Parathyroid adenoma (tissue), 2 donors: ENCODE results near the gene KPNA1.

ENCODE experiments used
- H2AFZ ChIP-seq: fragments of 300-600 bp; sonication (generic); one replicate; pipeline ENCODE4 v1.7.0; 2017; ENCODE audit warnings: antibody characterized with exemption, mild to moderate bottlenecking
- H3K27ac ChIP-seq: fragments of 300-600 bp; sonication (generic); one replicate; pipeline ENCODE4 v1.7.0; 2017
- H3K27me3 ChIP-seq: fragments of 300-600 bp; sonication (generic); one replicate; pipeline ENCODE4 v1.7.0; 2017; ENCODE audit warnings: low read length; ENCODE audit not compliant: control insufficient read depth, insufficient read depth
- H3K36me3 ChIP-seq: fragments of 300-600 bp; sonication (generic); one replicate; pipeline ENCODE4 v1.7.0; 2017; ENCODE audit warnings: low read length; ENCODE audit not compliant: control insufficient read depth, insufficient read depth
- H3K4me1 ChIP-seq: fragments of 300-600 bp; sonication (generic); one replicate; pipeline ENCODE4 v1.7.0; 2017; ENCODE audit warnings: control low read depth
- H3K4me2 ChIP-seq: fragments of 300-600 bp; sonication (generic); one replicate; pipeline ENCODE4 v1.7.0; 2017; ENCODE audit warnings: low read length
- H3K4me3 ChIP-seq: fragments of 300-600 bp; sonication (generic); one replicate; pipeline ENCODE4 v1.7.0; 2017; ENCODE audit warnings: low read depth, low read length
- H3K79me2 ChIP-seq: fragments of 300-600 bp; sonication (generic); one replicate; pipeline ENCODE4 v1.7.0; 2017; ENCODE audit warnings: control low read depth
- H3K9ac ChIP-seq: fragments of 300-600 bp; sonication (generic); one replicate; pipeline ENCODE4 v1.7.0; 2017; ENCODE audit warnings: mild to moderate bottlenecking
- H3K9me3 ChIP-seq: fragments of 300-600 bp; sonication (generic); one replicate; pipeline ENCODE4 v1.7.0; 2017; ENCODE audit warnings: low read length; ENCODE audit not compliant: control insufficient read depth
- TF ChIP-seq, protein P1 (sequence below): fragments of 300-600 bp; sonication (generic); IDR thresholded peaks from one replicate; pipeline ENCODE4 v1.7.0; 2017; ENCODE audit warnings: antibody characterized with exemption, mild to moderate bottlenecking
- donor health status: primary hyperparathyroidism.

The KPNA1 gene

DNA sequence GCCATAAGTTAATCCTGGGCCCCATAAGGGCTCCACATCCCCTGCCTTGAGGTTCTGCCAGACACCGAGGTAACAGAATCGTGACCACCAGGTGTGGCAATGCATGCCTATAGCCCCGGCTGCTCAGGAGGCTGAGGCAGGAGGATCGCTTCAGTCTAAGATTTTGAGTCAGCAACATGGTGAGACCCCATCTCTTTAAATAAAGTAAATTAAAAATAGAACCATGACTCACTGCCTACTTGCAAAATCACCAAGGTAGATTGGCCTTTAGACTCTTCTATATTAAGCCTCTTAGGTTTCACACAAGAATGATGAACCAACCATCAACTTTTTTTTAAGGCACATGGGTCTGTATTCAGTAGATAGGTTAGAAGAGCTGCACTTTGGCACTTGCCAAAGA is 108.5 kb downstream of the KPNA1 start:
- no peak overlapping the region for H2AFZ ChIP-seq
- H3K36me3 ChIP-seq: no peaks in the 10 kb centered on the region
- H3K9me3 ChIP-seq: no peaks in the 10 kb centered on the region
- H3K27me3 ChIP-seq: no peaks in the 10 kb centered on the region
- H3K9ac ChIP-seq: no peak overlapping the region
- TF ChIP-seq, protein P1, sequence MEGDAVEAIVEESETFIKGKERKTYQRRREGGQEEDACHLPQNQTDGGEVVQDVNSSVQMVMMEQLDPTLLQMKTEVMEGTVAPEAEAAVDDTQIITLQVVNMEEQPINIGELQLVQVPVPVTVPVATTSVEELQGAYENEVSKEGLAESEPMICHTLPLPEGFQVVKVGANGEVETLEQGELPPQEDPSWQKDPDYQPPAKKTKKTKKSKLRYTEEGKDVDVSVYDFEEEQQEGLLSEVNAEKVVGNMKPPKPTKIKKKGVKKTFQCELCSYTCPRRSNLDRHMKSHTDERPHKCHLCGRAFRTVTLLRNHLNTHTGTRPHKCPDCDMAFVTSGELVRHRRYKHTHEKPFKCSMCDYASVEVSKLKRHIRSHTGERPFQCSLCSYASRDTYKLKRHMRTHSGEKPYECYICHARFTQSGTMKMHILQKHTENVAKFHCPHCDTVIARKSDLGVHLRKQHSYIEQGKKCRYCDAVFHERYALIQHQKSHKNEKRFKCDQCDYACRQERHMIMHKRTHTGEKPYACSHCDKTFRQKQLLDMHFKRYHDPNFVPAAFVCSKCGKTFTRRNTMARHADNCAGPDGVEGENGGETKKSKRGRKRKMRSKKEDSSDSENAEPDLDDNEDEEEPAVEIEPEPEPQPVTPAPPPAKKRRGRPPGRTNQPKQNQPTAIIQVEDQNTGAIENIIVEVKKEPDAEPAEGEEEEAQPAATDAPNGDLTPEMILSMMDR: no peak
- no peak overlapping the region for H3K4me2 ChIP-seq
- H3K79me2 ChIP-seq: peaks cover 29% of the 10 kb centered on the region
- no peak overlapping the region for H3K4me3 ChIP-seq
- no peaks in the 10 kb centered on the region for H3K4me1 ChIP-seq
- H3K27ac ChIP-seq: no peak overlapping the region

DNA sequence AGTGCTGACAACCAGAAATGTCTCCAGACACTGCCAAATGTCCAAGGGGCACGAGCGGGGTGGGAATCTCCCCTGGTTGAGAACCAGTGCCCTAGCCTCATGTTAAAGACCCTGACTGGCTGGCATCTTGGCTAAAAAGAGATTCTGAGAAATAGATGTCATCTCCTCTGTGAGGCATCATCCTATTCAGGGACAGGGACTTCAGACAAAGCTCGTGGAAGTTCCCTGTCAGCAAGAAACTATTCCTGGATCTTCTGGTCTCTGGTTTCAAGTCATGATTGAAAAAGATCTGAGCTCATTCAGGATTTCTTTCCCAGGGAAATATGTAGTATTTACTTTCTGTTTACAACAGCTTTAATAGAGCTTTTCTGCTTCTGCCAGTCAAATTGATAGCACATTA is 109.7 kb downstream of the KPNA1 start:
- no peak overlapping the region for H3K27ac ChIP-seq
- H3K4me2 ChIP-seq: no peak overlapping the region
- no peak overlapping the region for H3K9ac ChIP-seq
- no peaks in the 10 kb centered on the region for H3K9me3 ChIP-seq
- no peak overlapping the region for H3K4me3 ChIP-seq
- no peak overlapping the region for H2AFZ ChIP-seq
- H3K36me3 ChIP-seq: no peaks in the 10 kb centered on the region
- H3K4me1 ChIP-seq: no peaks in the 10 kb centered on the region
- no peaks in the 10 kb centered on the region for H3K27me3 ChIP-seq
- TF ChIP-seq, protein P1: no peak
- H3K79me2 ChIP-seq: peaks cover 33% of the 10 kb centered on the region

DNA sequence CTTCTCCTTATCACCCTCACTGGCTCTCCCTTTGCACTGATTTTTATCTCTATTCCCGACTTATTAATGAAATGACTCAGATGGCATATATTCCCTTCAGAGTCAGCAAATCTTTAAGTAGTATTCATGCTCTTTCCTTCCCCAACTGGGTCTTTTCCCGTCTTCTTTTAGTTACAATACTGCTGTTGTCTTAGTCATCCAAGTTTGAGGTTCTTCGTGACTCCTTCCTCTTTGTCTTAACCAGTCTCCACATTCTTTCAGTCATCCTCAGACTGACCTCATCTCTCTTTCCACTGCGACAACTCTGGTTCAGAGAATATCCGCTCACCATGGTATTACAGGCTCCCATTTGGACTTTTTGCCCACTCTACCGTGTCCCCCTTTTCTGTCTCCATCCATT is 111.2 kb downstream of the KPNA1 start:
- no peaks in the 10 kb centered on the region for H3K27me3 ChIP-seq
- H3K27ac ChIP-seq: no peak overlapping the region
- peaks cover 41% of the 10 kb centered on the region for H3K79me2 ChIP-seq
- H2AFZ ChIP-seq: no peak overlapping the region
- no peaks in the 10 kb centered on the region for H3K9me3 ChIP-seq
- no peak overlapping the region for H3K4me3 ChIP-seq
- H3K9ac ChIP-seq: no peak overlapping the region
- TF ChIP-seq, protein P1: no peak
- no peaks in the 10 kb centered on the region for H3K4me1 ChIP-seq
- H3K4me2 ChIP-seq: no peak overlapping the region
- H3K36me3 ChIP-seq: no peaks in the 10 kb centered on the region

DNA sequence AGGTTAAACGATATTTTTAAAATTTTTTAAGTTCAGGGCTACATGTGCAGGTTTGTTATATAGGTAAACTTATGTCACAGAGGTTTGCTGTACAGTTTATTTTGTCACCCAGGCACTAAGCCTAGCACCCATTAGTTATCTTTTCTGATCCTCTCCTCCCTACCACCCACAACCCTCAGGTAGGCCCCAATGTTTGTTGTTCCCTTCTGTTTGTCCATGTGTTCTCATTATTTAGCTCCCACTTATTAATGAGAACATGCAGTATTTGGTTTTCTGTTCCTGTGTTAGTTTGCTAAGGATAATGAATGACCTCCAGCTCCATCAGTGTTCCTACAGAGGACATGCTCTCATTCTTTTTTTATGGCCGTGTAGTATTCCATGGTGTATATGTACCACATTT is 115.8 kb downstream of the KPNA1 start:
- TF ChIP-seq, protein P1: no peak
- Histone ChIP-seq H3K4me1 (no peaks in the 10 kb centered on the region), H3K36me3 (no peaks in the 10 kb centered on the region), H3K9ac (no peak overlapping the region), H3K27ac (no peak overlapping the region), H3K4me2 (no peak overlapping the region), H3K4me3 (no peak overlapping the region), H3K79me2 (peaks cover 16% of the 10 kb centered on the region), H3K9me3 (no peaks in the 10 kb centered on the region), H3K27me3 (no peaks in the 10 kb centered on the region), H2AFZ (no peak overlapping the region)

DNA sequence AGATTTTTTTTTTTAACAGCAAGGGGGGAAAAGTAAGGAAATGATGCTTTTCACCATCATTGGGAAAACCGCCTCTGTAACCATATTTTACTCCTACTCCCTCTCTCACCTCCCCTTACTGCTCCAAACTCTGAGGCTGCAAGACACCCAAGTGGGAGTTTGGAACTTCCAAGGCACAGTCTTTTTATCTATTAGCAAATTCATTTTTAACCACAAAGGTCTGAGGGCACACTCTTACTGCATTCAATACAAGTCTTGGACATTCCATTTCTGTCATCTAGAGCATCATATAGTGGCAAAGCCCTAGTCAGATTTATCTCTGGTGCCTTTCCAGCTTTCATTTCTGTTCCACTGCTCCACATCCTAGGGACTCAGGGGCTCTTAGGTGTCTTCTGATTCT is 117.5 kb downstream of the KPNA1 start:
- Histone ChIP-seq H3K27me3 (no peaks in the 10 kb centered on the region), H3K4me1 (peaks cover 3% of the 10 kb centered on the region), H3K9ac (no peak overlapping the region), H3K27ac (no peak overlapping the region), H2AFZ (no peak overlapping the region), H3K36me3 (no peaks in the 10 kb centered on the region), H3K79me2 (peaks cover 16% of the 10 kb centered on the region), H3K4me3 (no peak overlapping the region), H3K4me2 (no peak overlapping the region), H3K9me3 (no peaks in the 10 kb centered on the region)
- TF ChIP-seq, protein P1: no peak
